ENCODE results near the gene PLCB4. TPM values are rescaled to one million over a fixed set of nuclear protein-coding genes. Genes with fewer than 3 reads are reported as not detected.

PLCB4 gene
- polyA plus RNA-seq, 1 donor (not counting 4 experiments of a cell fraction or from before 2014, with no cell fraction given), result 4.1 TPM

GRCh38 chr20:9500121-9500520, 431.2 kb downstream of the PLCB4 start:
- Histone ChIP-seq H3K4me1 (ENCODE audit: control insufficient read depth, extremely low read depth, insufficient read depth, low read length) (no peaks in the 10 kb centered on the region), H3K36me3 (ENCODE audit: control insufficient read depth in 2 of 2, extremely low read depth in 1 of 2, insufficient read depth in 2 of 2, low read length in 2 of 2) (no peaks in the 10 kb centered on the region), H3K9me3 (ENCODE audit: control insufficient read depth, low read depth, low read length) (no peaks in the 10 kb centered on the region), H2AFZ (ENCODE audit: control insufficient read depth, low read length) (no peak overlapping the region), H3K9me1 (ENCODE audit: control insufficient read depth, extremely low read depth, insufficient read depth, low read length) (no peaks in the 10 kb centered on the region), H3K9ac (ENCODE audit: control insufficient read depth, extremely low read depth, insufficient read depth, low read length) (no peak overlapping the region), H3K27ac (ENCODE audit: control insufficient read depth, insufficient read depth, low read length) (no peak overlapping the region), H3K4me3 (ENCODE audit: control insufficient read depth in 2 of 3, extremely low read depth in 1 of 3, insufficient read depth in 2 of 3, low read depth in 1 of 3, low read length in 3 of 3) (no peak overlapping the region), H3K27me3 (ENCODE audit: control insufficient read depth, extremely low read depth, insufficient read depth, low read length) (no peaks in the 10 kb centered on the region), H3K79me2 (ENCODE audit: control insufficient read depth, insufficient read depth, low read length) (no peaks in the 10 kb centered on the region), H4K20me1 (ENCODE audit: control insufficient read depth, extremely low read depth, insufficient read depth, low read length) (no peaks in the 10 kb centered on the region), H3K4me2 (ENCODE audit: control insufficient read depth, extremely low read depth, insufficient read depth, low read depth, low read length) (no peak overlapping the region)
- dilution Hi-C loops (cut with MboI; ENCODE audit: extremely low pct_ligation_motif_present, low sequenced_read_pairs), result no loop called here
- no peak for TF ChIP-seq EZH2 (IDR thresholded peaks at IDR 0.05; ENCODE audit: low read length)
- no peak for TF ChIP-seq CTCF (optimal IDR thresholded peaks at IDR 0.05 in 1 of 3, IDR thresholded peaks at IDR 0.05 in 1 of 3, conservative IDR thresholded peaks at IDR 0.05 in 1 of 3; ENCODE audit: extremely low read depth in 1 of 3, insufficient read depth in 2 of 3, low read length in 3 of 3)
- DNase-seq (ENCODE audit: low read depth, low spot score) (no peak), FAIRE-seq (no peak)

- FAIRE-seq (no peak), DNase-seq (ENCODE audit: low read depth, low spot score) (no peak)
- H2AFZ ChIP-seq (ENCODE audit: control insufficient read depth, low read length), result no peak overlapping the region
- H3K4me1 ChIP-seq (ENCODE audit: control insufficient read depth, extremely low read depth, insufficient read depth, low read length), result no peaks in the 10 kb centered on the region
- peaks cover 11% of the 10 kb centered on the region for H3K27me3 ChIP-seq (ENCODE audit: control insufficient read depth, extremely low read depth, insufficient read depth, low read length)
- no peak overlapping the region for H3K9ac ChIP-seq (ENCODE audit: control insufficient read depth, extremely low read depth, insufficient read depth, low read length)
- H4K20me1 ChIP-seq (ENCODE audit: control insufficient read depth, extremely low read depth, insufficient read depth, low read length), result no peaks in the 10 kb centered on the region
- no peaks in the 10 kb centered on the region for H3K79me2 ChIP-seq (ENCODE audit: control insufficient read depth, insufficient read depth, low read length)
- no peak overlapping the region for H3K4me3 ChIP-seq (ENCODE audit: control insufficient read depth in 2 of 3, extremely low read depth in 1 of 3, insufficient read depth in 2 of 3, low read depth in 1 of 3, low read length in 3 of 3)
- dilution Hi-C loops (cut with MboI; ENCODE audit: extremely low pct_ligation_motif_present, low sequenced_read_pairs), result no loop called here
- H3K36me3 ChIP-seq (ENCODE audit: control insufficient read depth in 2 of 2, extremely low read depth in 1 of 2, insufficient read depth in 2 of 2, low read length in 2 of 2), result no peaks in the 10 kb centered on the region
- H3K9me3 ChIP-seq (ENCODE audit: control insufficient read depth, low read depth, low read length), result no peaks in the 10 kb centered on the region
- no peak overlapping the region for H3K27ac ChIP-seq (ENCODE audit: control insufficient read depth, insufficient read depth, low read length)
- H3K9me1 ChIP-seq (ENCODE audit: control insufficient read depth, extremely low read depth, insufficient read depth, low read length), result no peaks in the 10 kb centered on the region
- no peak for TF ChIP-seq CTCF (optimal IDR thresholded peaks at IDR 0.05 in 1 of 3, IDR thresholded peaks at IDR 0.05 in 1 of 3, conservative IDR thresholded peaks at IDR 0.05 in 1 of 3; ENCODE audit: extremely low read depth in 1 of 3, insufficient read depth in 2 of 3, low read length in 3 of 3)
- TF ChIP-seq EZH2 (IDR thresholded peaks at IDR 0.05; ENCODE audit: low read length), result no peak
- H3K4me2 ChIP-seq (ENCODE audit: control insufficient read depth, extremely low read depth, insufficient read depth, low read depth, low read length), result no peak overlapping the region
Observed at GRCh38 chr20:9501473-9501872, 432.6 kb downstream of the PLCB4 start.
